ENCODE measurements around the gene COA8.

COA8 gene, protein sequence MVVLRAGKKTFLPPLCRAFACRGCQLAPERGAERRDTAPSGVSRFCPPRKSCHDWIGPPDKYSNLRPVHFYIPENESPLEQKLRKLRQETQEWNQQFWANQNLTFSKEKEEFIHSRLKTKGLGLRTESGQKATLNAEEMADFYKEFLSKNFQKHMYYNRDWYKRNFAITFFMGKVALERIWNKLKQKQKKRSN

DNA sequence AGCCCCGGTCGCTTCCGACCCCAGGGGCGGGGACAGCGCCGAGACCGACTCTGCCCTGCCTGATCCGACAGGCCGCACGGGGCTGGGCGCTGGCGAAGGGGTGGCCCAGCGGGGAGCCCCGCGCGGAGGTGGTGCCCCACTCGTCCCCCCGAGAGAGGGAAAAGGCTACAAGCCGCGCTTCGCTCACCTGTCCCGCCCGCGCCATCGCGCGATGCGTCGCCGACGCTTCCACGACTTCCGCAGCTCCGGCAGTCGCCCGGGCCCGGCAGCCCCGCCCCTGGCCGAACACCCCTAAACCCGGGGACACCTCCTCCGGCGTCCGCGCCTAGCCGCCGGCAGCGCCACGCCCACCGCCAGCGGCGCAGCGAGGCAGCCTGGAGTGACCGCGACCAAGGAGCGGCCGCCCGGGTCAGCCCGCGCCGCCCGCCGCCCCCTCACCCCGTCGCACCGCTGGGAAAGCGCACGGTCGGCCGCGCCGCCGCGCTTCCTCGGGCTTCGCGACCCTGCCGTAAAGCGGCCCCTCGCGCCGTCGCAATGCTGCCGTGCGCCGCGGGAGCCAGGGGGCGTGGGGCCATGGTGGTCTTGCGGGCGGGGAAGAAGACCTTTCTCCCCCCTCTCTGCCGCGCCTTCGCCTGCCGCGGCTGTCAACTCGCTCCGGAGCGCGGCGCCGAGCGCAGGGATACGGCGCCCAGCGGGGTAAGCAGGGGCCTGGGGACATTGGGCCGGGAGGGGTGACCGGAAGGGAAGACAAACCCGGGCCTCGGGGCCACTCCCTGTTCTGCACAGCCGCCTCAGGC lies at the start of gene COA8, which contains the start of gene BAG5:
Gene COA8, plus strand, starts transcription at position 532 of the 797 bp plus-strand sequence. Its CDS starts 42 bp downstream, at position 574.
Gene BAG5, minus strand, starts transcription at position 229 of the 797 bp plus-strand sequence. CDS start 1,493 bp downstream, outside the sequence.
- in situ Hi-C loops (cut with MboI; ENCODE audit: low sequenced_read_pairs): no loop called here

DNA sequence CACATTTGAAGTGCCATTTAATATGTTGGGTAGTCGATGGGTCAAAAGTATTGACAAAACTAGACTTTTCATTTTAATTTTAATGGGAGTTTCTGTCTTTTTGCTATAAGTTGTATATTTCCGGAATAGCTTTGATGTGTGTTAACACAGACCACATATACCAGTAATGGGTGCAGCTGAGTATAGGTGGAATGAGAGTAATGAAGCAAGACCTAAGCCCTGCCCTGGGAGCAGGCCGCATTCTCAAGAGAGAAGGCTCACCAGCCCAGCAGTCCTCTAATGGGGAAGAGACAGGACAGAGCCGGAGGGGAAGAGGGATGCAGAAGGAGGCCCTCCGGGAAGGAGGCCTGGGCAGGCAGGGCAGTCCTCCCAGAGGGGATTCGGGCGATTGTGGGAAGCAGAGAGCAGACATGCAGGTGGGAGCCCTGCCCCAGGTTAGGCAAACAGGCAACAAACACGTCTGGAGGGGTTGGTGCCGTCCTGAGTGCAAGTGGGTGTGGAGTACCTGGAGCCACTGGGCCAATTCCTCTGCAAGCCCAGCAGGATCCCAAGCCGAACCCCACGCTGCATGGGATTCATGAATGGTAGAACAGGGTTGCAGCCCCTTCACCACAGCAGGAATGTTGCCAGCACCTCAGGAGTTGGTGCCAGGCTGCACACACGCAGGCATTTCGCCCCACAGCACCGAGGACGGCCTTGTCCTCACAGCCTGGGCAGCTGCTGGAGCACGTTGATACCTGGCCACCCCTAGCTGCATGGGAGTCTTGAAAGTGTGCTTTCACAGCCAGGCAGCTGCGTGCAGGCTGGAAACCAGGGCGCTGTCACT lies 48.0 kb upstream of the COA8 start:
- in situ Hi-C loops (cut with MboI; ENCODE audit: low sequenced_read_pairs): no loop called here

DNA sequence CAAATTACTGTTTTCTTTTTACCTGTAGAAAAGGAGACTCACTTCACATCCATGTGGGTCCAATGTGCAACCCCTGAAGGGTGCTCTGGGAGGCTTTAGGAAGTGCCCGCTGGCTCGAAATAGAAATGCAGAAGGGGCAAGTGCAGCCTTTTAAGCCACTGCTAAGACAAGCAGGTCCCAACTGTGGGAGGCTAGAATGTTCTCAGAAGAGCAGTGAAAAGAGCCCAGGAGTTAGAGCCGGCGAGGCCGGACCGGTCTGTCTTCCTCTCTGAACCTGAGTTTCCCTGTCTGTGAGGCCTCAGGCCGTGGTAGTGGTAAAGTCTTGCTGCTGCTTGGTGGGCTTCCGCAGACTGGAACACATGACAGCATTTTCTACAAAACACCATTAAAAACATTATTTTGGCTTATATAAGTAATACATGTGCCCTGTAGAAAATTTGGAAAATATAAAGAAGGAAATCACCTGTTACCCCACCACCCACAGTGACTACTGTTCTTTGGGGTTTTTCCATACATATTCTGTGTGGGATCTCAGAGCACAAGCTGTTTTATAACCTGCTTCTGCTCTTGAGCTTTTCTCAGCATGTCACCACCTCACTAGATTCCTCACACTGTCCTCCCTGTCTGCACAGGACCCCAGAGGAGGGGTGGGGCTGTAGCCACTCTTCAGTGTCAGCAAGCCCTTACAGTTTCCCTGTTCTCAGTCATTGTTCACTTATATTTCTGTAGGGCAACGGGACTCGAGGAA lies 46.2 kb upstream of the COA8 start:
- in situ Hi-C loops (cut with MboI; ENCODE audit: low sequenced_read_pairs): no loop called here

DNA sequence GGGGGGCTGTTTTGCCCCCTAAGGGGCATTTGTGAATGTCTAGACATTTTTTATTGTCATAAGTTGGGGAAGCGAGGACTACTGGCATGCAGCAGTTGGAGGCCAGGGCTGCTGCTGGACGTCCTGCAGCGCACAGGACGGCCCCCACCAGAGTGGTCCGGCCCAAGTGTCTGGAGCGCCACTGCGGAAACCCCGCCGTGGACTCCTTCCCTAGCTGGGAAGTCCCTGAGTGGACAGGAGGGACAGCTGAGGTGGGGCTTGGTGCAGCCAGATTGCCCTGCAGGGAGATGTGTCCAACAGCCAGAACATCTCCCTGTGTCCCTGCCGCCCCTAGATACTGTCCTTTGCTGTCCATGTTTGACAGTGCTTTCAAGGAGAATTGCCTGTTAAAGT lies 45.6 kb upstream of the COA8 start:
- in situ Hi-C loops (cut with MboI; ENCODE audit: low sequenced_read_pairs): no loop called here

DNA sequence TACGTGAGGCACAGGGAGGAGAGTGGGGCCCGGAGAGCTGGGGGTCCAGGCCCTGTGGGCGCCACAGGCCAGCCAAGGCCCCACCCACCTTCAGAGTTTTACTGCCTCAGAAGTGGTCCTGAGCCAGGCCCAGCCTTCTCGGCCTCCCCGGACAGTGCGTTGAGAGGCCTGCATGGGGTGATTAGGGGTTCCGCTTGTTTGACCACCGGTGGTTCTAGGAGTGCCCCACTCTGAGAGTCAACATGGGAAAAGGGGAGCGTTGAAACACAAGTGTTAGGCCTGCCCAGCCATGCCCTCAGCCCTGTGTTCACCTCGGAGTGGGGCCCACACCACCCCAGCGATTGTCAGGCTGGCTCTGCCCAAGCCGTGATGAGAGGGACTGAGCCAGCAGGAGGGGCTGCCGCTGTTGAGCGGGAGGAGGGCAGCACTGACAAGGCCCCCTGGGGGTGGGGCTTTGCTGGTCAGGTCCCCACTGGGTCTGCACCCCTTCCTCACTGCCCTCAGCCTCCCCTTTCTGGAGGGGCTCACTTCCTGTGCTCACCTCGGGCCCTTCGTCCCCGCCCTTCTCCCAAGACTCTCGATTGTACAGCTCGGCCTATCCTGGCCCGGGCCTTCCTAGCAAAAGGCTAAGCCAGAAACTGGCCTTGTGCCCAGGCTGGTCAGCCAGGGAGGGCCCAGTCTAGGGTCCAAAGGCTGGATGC lies 44.9 kb upstream of the COA8 start:
- in situ Hi-C loops (cut with MboI; ENCODE audit: low sequenced_read_pairs): no loop called here

DNA sequence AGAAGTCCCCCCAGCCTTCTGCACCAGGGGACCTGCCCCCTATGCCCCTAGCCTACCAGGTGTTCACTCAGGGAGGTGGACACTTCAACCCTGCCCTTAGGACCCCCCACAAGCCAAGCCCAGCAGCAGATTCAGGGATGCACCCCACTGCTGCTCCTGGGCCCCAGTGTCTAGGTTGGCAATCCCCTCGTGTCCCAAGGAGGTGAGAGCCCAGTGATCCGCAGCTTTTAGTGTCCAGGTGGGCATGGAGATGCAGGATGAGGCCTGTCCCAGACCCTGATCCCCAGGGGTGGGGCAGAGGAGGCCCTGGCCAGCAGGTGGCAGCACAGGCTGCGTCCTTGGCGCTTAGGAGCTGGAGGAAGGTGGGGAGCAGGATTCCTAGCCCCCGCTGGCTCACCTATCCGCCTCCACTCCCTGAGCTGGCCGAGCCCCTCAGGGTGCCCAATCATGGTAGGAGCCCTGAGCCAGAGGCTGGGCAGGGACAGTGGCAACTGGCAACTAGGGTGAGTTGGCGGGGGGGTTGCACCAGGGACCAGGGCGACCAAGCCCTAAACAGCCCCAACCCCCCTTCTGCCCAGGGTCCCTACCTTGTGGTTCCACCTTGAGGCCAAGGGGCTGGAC lies 44.2 kb upstream of the COA8 start:
- in situ Hi-C loops (cut with MboI; ENCODE audit: low sequenced_read_pairs): no loop called here

DNA sequence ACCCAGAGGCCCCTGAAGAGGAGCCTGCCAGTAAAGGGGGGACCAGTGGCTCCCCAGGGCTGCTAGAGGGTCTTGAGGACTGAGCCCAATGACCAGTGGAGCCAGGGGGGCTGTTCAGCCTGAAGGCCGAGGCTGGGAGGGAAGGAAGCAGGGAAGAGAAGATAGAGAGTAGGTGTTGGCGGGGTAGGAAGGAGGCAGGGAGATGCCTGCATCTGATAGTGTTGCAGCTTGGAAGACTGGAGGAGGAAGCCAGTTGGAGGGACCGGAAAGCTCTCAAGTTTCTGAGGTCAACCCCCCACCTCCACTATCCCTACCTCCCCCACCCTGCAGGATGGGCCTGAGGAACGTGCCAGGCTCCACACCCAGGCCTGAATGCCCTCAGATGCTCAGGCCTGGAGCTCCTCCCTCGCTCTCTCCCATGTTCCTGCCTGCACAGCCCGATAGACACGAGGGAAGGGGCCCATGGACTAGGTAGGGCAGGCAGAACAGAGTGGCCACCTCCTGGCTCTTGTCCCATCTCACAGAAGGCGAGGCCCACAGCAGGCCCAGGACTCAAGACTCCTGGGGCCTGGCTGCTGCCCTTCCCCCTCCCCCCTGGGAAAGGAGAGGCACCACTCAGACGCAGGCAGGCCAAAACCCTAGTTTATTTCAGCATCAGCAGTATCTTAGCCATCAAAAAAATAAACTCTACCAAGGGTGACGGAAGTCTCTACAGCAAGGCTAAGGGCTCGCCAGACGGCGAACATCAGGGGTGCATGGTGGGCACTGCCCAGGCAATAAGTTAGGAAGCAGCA lies 43.5 kb upstream of the COA8 start:
- in situ Hi-C loops (cut with MboI; ENCODE audit: low sequenced_read_pairs): no loop called here

DNA sequence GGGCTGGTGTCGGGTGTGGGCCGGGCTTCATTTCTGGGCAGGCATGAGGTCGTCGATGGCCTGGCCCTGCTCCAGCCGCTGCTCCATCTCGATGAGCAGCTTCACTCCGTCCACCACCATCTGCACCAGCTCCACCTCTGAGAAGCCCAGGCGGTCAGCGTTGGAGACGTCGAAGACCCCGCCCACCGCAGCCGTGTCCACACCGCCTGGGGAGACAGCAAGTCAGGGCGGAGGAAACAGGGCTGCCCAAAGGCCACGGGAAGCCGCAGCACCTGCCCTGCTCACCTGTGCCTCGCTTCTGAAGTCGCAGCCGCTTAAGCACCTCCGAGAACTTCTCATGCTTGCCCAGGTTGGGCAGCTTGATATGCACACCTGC lies 42.9 kb upstream of the COA8 start:
- in situ Hi-C loops (cut with MboI; ENCODE audit: low sequenced_read_pairs): no loop called here

DNA sequence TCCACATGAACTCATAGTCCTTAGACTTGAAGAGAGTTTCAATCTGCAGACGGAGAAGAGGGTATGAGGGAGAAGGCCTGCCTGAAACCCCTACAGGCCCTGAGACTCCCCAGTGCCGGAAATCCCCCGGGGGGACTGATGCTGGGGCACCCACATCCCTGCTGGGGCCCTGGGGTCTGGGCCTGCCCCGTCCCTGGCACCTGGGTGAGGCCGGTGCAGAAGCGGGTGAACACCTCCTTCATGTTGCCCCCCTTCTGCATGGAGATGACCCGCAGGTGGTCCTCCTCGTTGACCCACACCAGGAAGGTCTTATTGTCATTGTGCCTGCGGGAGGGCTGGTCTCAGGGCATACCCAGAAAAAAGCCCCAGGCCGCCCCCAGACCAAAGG lies 42.5 kb upstream of the COA8 start:
- in situ Hi-C loops (cut with MboI; ENCODE audit: low sequenced_read_pairs): no loop called here

DNA sequence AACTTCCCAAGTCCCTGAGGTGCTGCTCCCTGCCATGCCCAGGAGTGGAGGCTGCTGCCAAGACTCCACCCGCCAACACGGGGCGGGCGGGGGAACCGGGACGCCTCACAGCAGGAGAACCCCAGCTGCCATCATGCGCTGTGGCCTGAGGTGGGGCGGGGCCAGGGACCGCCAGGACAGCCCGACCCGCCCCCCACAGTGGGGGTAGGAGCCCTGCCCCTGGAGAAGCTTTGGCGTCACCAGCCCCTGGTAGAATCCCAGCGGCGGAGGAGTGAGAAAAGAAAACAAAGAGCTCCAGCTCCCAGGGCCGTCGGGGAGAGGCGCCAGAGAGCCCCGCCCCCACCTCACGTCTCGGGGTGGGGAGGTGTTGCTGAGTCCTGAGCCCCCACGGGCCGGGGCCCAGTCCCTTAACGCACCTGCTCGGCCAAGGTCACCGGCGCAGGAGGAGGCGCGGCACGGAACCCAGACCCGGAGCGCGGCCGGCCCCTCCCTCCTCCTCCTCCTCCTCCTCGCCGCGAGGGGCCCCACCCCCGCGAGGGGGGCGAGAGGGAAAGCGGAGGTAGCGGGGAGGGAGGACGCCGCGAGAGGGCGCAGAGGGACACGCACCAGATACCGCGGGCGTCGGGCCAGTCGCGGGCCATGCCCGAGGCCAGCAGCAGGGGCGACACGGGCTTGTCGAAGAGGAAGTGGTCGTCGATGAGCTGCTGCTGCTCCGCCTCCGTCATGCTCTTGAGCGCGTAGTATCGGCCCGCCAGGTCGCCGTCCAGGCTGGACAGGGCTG lies 41.9 kb upstream of the COA8 start:
- in situ Hi-C loops (cut with MboI; ENCODE audit: low sequenced_read_pairs): no loop called here

DNA sequence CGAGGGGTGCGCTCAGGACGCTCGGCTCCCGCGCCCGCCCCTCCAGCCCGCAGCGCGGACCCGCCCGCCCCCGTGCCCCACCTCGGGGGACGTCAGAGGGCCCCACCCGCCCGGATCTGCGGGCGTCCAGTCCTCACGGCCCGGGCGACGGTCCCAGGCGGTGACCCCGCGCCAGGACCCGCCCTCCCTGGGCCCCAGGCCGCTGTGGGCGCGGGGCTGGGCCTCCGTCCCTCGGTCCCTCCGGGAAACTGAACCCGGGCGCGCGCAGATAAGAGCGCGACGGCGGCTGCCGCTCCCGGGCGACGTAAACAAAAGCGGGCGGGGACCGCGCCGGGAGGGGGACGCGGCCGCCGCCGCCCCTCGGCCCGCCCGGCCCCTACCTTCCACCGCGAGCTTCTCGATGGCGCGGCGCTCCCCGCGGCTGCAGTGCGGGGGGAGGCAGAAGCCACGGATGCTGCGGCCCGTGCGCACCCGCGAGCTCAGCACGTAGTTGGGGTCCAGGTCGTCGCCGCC lies 41.3 kb upstream of the COA8 start:
- in situ Hi-C loops (cut with MboI; ENCODE audit: low sequenced_read_pairs): no loop called here

DNA sequence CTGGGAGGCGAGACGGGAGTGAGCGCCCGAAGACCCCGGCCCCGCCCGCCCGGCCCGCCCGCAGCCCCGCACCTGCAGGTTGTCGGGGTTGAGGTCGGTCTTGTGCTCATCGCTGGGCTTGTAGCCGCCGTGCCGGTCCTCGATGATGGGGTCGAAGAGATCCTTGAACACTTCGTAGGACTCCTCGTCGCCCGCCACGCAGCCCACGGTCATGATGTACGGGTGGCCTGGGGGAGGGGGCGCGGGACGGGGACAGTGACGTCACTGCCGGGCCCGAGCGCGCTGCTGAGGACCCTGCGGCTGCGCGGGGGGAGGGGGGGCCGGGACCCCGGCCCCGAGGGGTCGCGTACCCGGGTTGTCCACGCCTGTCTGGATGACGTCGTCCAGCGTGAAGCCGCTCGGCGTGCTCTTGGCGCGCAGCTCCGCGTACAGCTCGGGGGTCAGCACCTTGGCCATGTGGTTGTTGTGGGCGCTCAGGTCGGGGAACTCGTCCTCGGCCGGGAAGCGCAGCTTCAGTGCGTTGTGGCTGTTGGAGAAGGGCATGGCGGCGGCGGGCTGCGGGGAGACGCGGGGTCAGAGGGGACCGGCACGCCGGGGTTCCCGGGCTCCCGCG lies 40.7 kb upstream of the COA8 start:
- in situ Hi-C loops (cut with MboI; ENCODE audit: low sequenced_read_pairs): no loop called here

DNA sequence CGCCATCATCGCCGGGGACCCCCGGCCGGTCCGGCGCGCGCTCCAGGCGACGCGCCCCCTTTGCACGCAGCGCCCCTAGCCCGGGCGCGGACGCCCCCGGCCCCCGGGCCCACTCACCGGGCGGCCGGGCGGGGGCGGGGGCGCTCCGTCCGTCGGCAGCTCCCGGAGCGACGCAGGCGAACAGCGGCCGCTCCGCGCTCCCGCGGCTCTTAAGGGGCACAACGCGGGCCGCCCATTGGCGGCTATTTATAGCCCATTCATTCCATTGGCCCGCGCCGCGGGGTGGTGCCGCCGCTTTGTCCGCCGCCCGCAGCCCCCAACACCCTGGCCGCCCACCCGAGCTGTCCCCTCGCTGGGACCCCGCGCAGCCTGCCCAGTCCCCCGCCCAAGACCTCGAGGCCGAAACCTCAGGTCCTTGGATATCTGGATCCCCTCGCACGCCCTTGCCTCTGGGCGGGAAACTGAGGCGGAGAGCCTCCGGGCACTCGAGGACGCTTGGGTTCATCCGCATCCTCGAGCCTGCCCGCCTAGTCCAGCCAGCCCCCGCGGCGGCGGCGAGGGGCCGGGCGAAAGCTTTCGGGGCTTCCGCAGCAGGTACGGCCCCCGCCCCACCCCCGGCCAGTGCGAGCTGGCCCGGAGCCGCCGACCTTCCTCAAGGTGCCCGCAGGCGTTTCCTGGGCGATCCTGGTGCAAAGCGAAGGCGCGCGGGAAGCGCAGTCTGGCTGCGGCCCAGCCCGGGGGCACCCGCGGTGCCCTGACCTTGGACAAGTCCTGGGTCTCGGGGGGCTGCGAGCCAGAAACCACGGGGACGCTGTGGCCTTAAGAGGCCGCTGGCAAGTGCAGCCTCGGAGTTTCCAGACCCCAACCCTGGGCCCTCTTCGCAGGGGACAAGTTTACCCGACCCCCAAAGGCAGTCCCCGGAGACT lies 39.8 kb upstream of the COA8 start, which contains the start of gene CKB:
Gene CKB, minus strand, starts transcription at position 182 of the 926 bp plus-strand sequence. CDS start 337 bp downstream, outside the sequence.
- in situ Hi-C loops (cut with MboI; ENCODE audit: low sequenced_read_pairs): no loop called here

DNA sequence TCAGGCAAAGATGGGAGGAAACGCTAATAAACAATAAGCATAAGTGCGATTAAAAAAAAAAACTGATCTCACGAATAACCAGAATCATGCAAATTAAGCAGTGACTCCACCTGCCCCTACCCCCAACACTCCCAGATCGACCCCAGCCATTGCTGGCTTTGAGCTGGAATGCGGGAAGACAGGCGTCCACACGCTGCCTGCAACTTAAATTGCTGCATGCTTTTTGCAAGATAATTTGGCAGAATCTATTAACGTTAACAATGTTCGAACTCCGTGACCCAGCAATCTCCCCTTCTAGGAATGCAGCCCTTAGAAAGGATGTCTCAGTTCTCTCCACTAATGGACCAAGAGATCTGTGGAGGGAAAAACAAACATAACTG lies 39.2 kb upstream of the COA8 start:
- in situ Hi-C loops (cut with MboI; ENCODE audit: low sequenced_read_pairs): no loop called here

DNA sequence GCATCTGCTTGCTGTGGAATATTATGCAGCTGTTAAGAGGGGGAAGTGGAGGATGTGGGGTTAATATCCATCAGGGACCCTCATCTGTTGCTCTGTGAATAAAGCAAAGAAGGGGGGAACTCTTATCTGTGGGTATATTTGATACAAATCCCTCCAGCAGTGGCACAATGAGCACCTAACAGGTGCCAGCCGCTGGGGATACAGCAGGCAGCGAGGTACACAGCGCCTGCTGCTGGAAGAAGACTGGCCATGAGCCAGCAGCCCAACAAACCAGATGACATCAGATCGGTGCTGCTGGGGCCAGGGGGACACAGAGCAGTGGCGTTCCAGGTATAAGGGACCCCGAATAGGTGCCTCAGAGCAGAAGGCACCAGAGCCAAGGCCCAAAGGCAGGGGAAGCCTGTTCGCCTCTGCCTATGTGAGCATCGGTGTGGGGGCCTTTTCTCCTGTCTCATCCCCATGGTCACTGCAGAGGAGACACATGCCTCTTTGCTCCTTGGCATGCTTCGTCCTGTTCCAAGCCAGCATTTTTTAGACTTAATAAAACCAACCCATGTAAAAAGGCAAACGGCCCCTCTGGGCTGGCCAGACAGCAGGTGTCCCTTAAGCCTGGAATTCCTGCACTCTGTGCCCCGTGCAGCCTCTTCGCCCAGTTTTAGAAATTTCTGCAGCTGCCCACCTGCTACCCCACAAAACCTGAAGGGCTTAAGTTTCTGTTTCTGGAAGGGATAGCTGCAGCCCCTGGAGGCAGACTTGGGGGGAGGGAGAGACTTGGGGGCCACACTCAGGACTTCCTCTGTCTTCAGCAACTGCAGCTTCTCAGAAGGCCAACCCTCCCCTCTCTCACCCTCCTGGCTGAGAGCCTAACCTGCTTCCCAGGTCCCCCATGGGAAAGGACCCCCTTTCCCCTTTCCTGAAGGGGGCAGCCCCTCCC lies 38.5 kb upstream of the COA8 start:
- in situ Hi-C loops (cut with MboI; ENCODE audit: low sequenced_read_pairs): no loop called here

All from HL-60/S4 treated with retinoic acid at 250 ng/mL for 4 days and 3 days (cell line).